ENCODE measurements around the gene MMP20. TPM values are rescaled to one million over a fixed set of nuclear protein-coding genes. Genes with fewer than 3 reads are reported as not detected.

MMP20 gene
- total RNA-seq, 1 experiment from 2014 or later, result not detected

- CTCF ChIA-PET, result no interaction called here
- no peak for TF ChIP-seq ZNF317 (CRISPR knock-in tag; IDR thresholded peaks at IDR 0.05; ENCODE audit: borderline replicate concordance, low read depth)
- TF ChIP-seq ESRRA (CRISPR knock-in tag; IDR thresholded peaks at IDR 0.05; ENCODE audit: borderline replicate concordance), result no peak
- TF ChIP-seq ARID4B (CRISPR knock-in tag; IDR thresholded peaks at IDR 0.05; ENCODE audit: borderline replicate concordance), result no peak
- H3K4me1 Mint-ChIP-seq, result no peaks in the 10 kb centered on the region
- POLR2A ChIA-PET, result no interaction called here
- DNase-seq (ENCODE audit: low spot score) (no peak), ATAC-seq (no peak)
- H3K4me3 Mint-ChIP-seq, result no peak overlapping the region
- peaks cover 20% of the 10 kb centered on the region for H3K36me3 Mint-ChIP-seq
- H3K27me3 Mint-ChIP-seq (ENCODE audit: low read depth), result peaks cover 3% of the 10 kb centered on the region; the same call in 1 of the 2 replicates
- peaks cover 35% of the 10 kb centered on the region for H3K9me3 Mint-ChIP-seq
- H3K27ac Mint-ChIP-seq, result no peak overlapping the region
These were observed 52.4 kb downstream of the MMP20 start for GRCh38 chr11:102572554-102573220.

DNA sequence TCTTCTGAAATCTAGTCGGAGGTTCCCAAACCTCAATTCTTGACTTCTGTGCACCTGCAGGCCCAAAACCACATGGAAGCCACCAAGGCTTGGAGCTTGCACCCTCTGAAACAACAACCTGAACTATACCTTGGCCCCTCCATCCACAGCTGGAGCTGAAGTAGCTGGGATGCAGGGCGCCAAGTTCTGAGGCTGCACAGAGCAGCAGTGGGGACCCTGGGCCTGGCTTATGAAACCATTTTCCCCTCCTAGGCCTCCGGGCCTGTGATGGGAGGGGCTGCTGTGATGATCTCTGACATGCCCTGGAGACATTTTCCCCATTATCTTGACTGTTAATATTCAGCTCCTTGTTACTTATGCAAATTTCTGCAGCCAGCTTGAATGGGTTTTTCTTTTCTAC lies 56.3 kb downstream of the MMP20 start:
- ATAC-seq, result no peak
- Mint-ChIP-seq H3K27me3 (ENCODE audit: low read depth) (peaks cover 3% of the 10 kb centered on the region; the same call in 1 of the 2 replicates), H3K36me3 (peaks cover 39% of the 10 kb centered on the region), H3K9me3 (peaks cover 51% of the 10 kb centered on the region), H3K4me1 (no peaks in the 10 kb centered on the region), H3K27ac (no peak overlapping the region), H3K4me3 (no peak overlapping the region)
- no peak for DNase-seq (ENCODE audit: low spot score)
- ChIA-PET POLR2A (no interaction called here), CTCF (no interaction called here)
- TF ChIP-seq ARID4B (CRISPR knock-in tag; IDR thresholded peaks at IDR 0.05; ENCODE audit: borderline replicate concordance) (no peak), SMAD4 (CRISPR knock-in tag; IDR thresholded peaks at IDR 0.05) (no peak), ZNF121 (CRISPR knock-in tag; IDR thresholded peaks at IDR 0.05) (no peak), ZNF281 (CRISPR knock-in tag; IDR thresholded peaks at IDR 0.05) (no peak), ATF6 (CRISPR knock-in tag; IDR thresholded peaks at IDR 0.05) (no peak), ERG (CRISPR knock-in tag; IDR thresholded peaks at IDR 0.05) (no peak), OVOL2 (CRISPR knock-in tag; IDR thresholded peaks at IDR 0.05; ENCODE audit: borderline replicate concordance) (no peak), NR2C2 (CRISPR knock-in tag; IDR thresholded peaks at IDR 0.05) (no peak)
- TF ChIP-seq, protein P1, sequence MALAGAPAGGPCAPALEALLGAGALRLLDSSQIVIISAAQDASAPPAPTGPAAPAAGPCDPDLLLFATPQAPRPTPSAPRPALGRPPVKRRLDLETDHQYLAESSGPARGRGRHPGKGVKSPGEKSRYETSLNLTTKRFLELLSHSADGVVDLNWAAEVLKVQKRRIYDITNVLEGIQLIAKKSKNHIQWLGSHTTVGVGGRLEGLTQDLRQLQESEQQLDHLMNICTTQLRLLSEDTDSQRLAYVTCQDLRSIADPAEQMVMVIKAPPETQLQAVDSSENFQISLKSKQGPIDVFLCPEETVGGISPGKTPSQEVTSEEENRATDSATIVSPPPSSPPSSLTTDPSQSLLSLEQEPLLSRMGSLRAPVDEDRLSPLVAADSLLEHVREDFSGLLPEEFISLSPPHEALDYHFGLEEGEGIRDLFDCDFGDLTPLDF (CRISPR knock-in tag; IDR thresholded peaks at IDR 0.05), result no peak
- TF ChIP-seq, protein P2, sequence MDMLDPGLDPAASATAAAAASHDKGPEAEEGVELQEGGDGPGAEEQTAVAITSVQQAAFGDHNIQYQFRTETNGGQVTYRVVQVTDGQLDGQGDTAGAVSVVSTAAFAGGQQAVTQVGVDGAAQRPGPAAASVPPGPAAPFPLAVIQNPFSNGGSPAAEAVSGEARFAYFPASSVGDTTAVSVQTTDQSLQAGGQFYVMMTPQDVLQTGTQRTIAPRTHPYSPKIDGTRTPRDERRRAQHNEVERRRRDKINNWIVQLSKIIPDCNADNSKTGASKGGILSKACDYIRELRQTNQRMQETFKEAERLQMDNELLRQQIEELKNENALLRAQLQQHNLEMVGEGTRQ (CRISPR knock-in tag; IDR thresholded peaks at IDR 0.05), result no peak
- TF ChIP-seq, protein P3, sequence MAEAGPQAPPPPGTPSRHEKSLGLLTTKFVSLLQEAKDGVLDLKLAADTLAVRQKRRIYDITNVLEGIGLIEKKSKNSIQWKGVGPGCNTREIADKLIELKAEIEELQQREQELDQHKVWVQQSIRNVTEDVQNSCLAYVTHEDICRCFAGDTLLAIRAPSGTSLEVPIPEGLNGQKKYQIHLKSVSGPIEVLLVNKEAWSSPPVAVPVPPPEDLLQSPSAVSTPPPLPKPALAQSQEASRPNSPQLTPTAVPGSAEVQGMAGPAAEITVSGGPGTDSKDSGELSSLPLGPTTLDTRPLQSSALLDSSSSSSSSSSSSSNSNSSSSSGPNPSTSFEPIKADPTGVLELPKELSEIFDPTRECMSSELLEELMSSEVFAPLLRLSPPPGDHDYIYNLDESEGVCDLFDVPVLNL (CRISPR knock-in tag; IDR thresholded peaks at IDR 0.05; ENCODE audit: borderline replicate concordance, low read depth), result no peak
